GM12892 (cell line): ENCODE measurements around the gene PIWIL4.

Experiments
- POLR2A ChIP-seq: IDR thresholded peaks from 2 replicates; pipeline ENCODE4 v1.6.1; 2011; ENCODE audit warnings: low read depth, low read length, control low read depth
- POLR2AphosphoS5 ChIP-seq: IDR thresholded peaks from 2 replicates; pipeline ENCODE4 v1.6.1; 2011; ENCODE audit warnings: low read depth, low read length, control low read depth

GRCh38 chr11:94546886-94547285 lies 20.3 kb upstream of the PIWIL4 start:
- no peak for TF ChIP-seq POLR2AphosphoS5
- no peak for TF ChIP-seq POLR2A
